GM18519 (cell line): ENCODE measurements around the gene FAM83E.
"Not testable (repeated sequence)": the region's sequence is repeated elsewhere in the genome, so short reads cannot be mapped to it uniquely, and the experiment has no call there.

ENCODE experiments used
- ATAC-seq: cut with Tn5 transposase; IDR thresholded peaks from one replicate; pipeline ENCODE4 v1.9.1; 2021; ENCODE audit warnings: mild to moderate bottlenecking, moderate library complexity; ENCODE audit not compliant: unreplicated experiment, low FRiP score

The FAM83E gene

GRCh38 chr19:48642862-48643261, 28.0 kb upstream of the FAM83E start:
- ATAC-seq: no peak

GRCh38 chr19:48641850-48642249, 27.0 kb upstream of the FAM83E start:
- no peak for ATAC-seq

- no peak for ATAC-seq
Measured at GRCh38 chr19:48639483-48640375, 24.9 kb upstream of the FAM83E start.

- no peak for ATAC-seq
Measured at GRCh38 chr19:48638831-48639381, 24.0 kb upstream of the FAM83E start.

GRCh38 chr19:48637948-48638830, 23.3 kb upstream of the FAM83E start:
- no peak for ATAC-seq

GRCh38 chr19:48637449-48637947, 22.6 kb upstream of the FAM83E start:
- ATAC-seq: peak; percentile 51

- ATAC-seq: no peak
Measured at GRCh38 chr19:48636859-48637448, 22.1 kb upstream of the FAM83E start, which contains the start of gene DBP. Gene DBP (minus strand): TSS chr19:48637379. CDS start chr19:48636994, 385 bp downstream.

GRCh38 chr19:48635966-48636858, 21.3 kb upstream of the FAM83E start:
- no peak for ATAC-seq

- ATAC-seq: no peak
Measured at GRCh38 chr19:48635263-48635965, 20.5 kb upstream of the FAM83E start.

- ATAC-seq: no peak
Measured at GRCh38 chr19:48634424-48635262, 19.8 kb upstream of the FAM83E start.

GRCh38 chr19:48634036-48634342, 19.1 kb upstream of the FAM83E start:
- ATAC-seq: no peak

- ATAC-seq: no peak
Measured at GRCh38 chr19:48633148-48634035, 18.5 kb upstream of the FAM83E start.

- ATAC-seq: no peak
Measured at GRCh38 chr19:48632692-48633147, 17.8 kb upstream of the FAM83E start.

- not testable (repeated sequence) for ATAC-seq
Measured at GRCh38 chr19:48632286-48632685, 17.4 kb upstream of the FAM83E start.

GRCh38 chr19:48631225-48631624, 16.3 kb upstream of the FAM83E start:
- ATAC-seq: no peak

- no peak for ATAC-seq
Measured at GRCh38 chr19:48630296-48631063, 15.6 kb upstream of the FAM83E start.
